Endodermal cell (in vitro differentiated cells): ENCODE measurements around the gene RNASE9. TPM values are rescaled to one million over a fixed set of nuclear protein-coding genes. Genes with fewer than 3 reads are reported as not detected.

Experiments used
- DNase-seq: peaks from one replicate; pipeline ENCODE4 v3.0.0-alpha.2; 2017
- H3K27ac ChIP-seq: 2 replicates; pipeline ENCODE4 v1.5.1; 2013; ENCODE audit warnings: mild to moderate bottlenecking, low read depth, low read length, moderate library complexity
- H3K27me3 ChIP-seq: 2 replicates; pipeline ENCODE4 v1.6.1; 2013; ENCODE audit warnings: mild to moderate bottlenecking, low read length, moderate library complexity; ENCODE audit not compliant: insufficient read depth, control insufficient read depth, poor library complexity, severe bottlenecking
- H3K36me3 ChIP-seq: 2 replicates; pipeline ENCODE4 v1.7.0; 2013; ENCODE audit warnings: mild to moderate bottlenecking, low read length, moderate library complexity; ENCODE audit not compliant: control insufficient read depth, insufficient read depth
- H3K4me1 ChIP-seq: one replicate; pipeline ENCODE4 v1.7.0; 2013; ENCODE audit warnings: low read length; ENCODE audit not compliant: control insufficient read depth, insufficient read depth
- H3K4me3 ChIP-seq: 2 replicates; pipeline ENCODE4 v1.5.1; 2013; ENCODE audit warnings: mild to moderate bottlenecking, low read length, moderate library complexity
- H3K9ac ChIP-seq: 2 replicates; pipeline ENCODE4 v1.6.1; 2013; ENCODE audit warnings: mild to moderate bottlenecking, low read length, moderate library complexity; ENCODE audit not compliant: poor library complexity, severe bottlenecking; ENCODE audit errors: extremely low read depth
- H3K9me3 ChIP-seq: 2 replicates; pipeline ENCODE4 v1.6.1; 2013; ENCODE audit warnings: mild to moderate bottlenecking, low read length, moderate library complexity; ENCODE audit not compliant: control insufficient read depth
- H3K27ac Mint-ChIP-seq: 2 replicates; pipeline ENCODE4 v1.8.0; 2020; ENCODE audit warnings: mixed read lengths
- H3K27me3 Mint-ChIP-seq: 2 replicates; pipeline ENCODE4 v1.8.0; 2021; ENCODE audit warnings: mild to moderate bottlenecking, mixed read lengths; ENCODE audit not compliant: insufficient read depth
- H3K36me3 Mint-ChIP-seq: 2 replicates; pipeline ENCODE4 v1.8.0; 2020; ENCODE audit warnings: low read depth, mixed read lengths
- H3K4me1 Mint-ChIP-seq: 2 replicates; pipeline ENCODE4 v1.8.0; 2020; ENCODE audit warnings: mixed read lengths
- H3K4me3 Mint-ChIP-seq: 2 replicates; pipeline ENCODE4 v1.8.0; 2020; ENCODE audit warnings: mild to moderate bottlenecking, moderate library complexity, mixed read lengths
- H3K9me3 Mint-ChIP-seq: 2 replicates; pipeline ENCODE4 v1.8.0; 2020; ENCODE audit warnings: mild to moderate bottlenecking, mixed read lengths
- CTCF ChIP-seq: fragments of 200-600 bp; sonication (generic); conservative IDR thresholded peaks from 2 replicates; pipeline ENCODE4 v1.5.0; 2021; ENCODE audit warnings: antibody characterized with exemption, mild to moderate bottlenecking
- WGBS, 2 experiments: methylation state at CpG; one replicate each; pipeline versions ENCODE4 v1.1.5 to v1.1.7; 2013; ENCODE audit warnings: missing lambda C conversion rate in 2 of 2, mixed read lengths in 1 of 2; ENCODE audit not compliant: insufficient coverage in 1 of 2, insufficient read length in 1 of 2; 5-methylcytosine and 5-hydroxymethylcytosine counted together
- total RNA-seq, 2 donors: library from RNA; stranded (reverse); fragmentation: NEBNext Ultra II Directional in 1 of 2; extraction: Animal tissue kit (Norgen Biotek cat#: 25700) in 1 of 2; gene quantifications; 2 replicates in 1 of 2; 3 replicates in 1 of 2; pipeline ENCODE4 v1.2.1, GENCODE V29; 2021

The RNASE9 gene
- total RNA-seq, 2 donors from 2014 or later = not detected

GRCh38 chr14:20529806-20530205, 31.0 kb downstream of the RNASE9 start:
- H3K36me3 ChIP-seq = no peaks in the 10 kb centered on the region
- Mint-ChIP-seq H3K27ac (no peak overlapping the region), H3K4me1 (no peaks in the 10 kb centered on the region), H3K36me3 (no peaks in the 10 kb centered on the region), H3K4me3 (no peak overlapping the region), H3K9me3 (no peaks in the 10 kb centered on the region), H3K27me3 (peaks cover 2% of the 10 kb centered on the region)
- WGBS, 2 experiments = 83 to 88% methylated on average over 1 to 3 of the region's 3 CpGs
- H3K9me3 ChIP-seq = no peaks in the 10 kb centered on the region
- no peak for DNase-seq
- H3K27me3 ChIP-seq = no peaks in the 10 kb centered on the region
- H3K4me1 ChIP-seq = no peaks in the 10 kb centered on the region
- no peak overlapping the region for H3K4me3 ChIP-seq
- TF ChIP-seq CTCF = no peak
- no peak overlapping the region for H3K27ac ChIP-seq
- no peak overlapping the region for H3K9ac ChIP-seq

- Histone ChIP-seq H3K4me1 (no peaks in the 10 kb centered on the region), H3K27ac (no peak overlapping the region), H3K9ac (no peak overlapping the region), H3K4me3 (no peak overlapping the region), H3K36me3 (no peaks in the 10 kb centered on the region), H3K27me3 (no peaks in the 10 kb centered on the region), H3K9me3 (no peaks in the 10 kb centered on the region)
- TF ChIP-seq CTCF = no peak
- Mint-ChIP-seq H3K27me3 (no peaks in the 10 kb centered on the region), H3K9me3 (peaks cover 8% of the 10 kb centered on the region), H3K36me3 (no peaks in the 10 kb centered on the region), H3K4me3 (no peak overlapping the region), H3K4me1 (no peaks in the 10 kb centered on the region), H3K27ac (no peak overlapping the region)
- no peak for DNase-seq
- 89 to 100% methylated on average over 2 of the region's 2 CpGs for WGBS, 2 experiments
These were observed 36.8 kb downstream of the RNASE9 start for GRCh38 chr14:20524027-20524426.

- Mint-ChIP-seq H3K36me3 (no peaks in the 10 kb centered on the region), H3K9me3 (peaks cover 8% of the 10 kb centered on the region), H3K4me3 (no peak overlapping the region), H3K27me3 (no peaks in the 10 kb centered on the region), H3K27ac (no peak overlapping the region), H3K4me1 (no peaks in the 10 kb centered on the region)
- no peaks in the 10 kb centered on the region for H3K9me3 ChIP-seq
- DNase-seq = no peak
- no peak overlapping the region for H3K9ac ChIP-seq
- H3K36me3 ChIP-seq = no peaks in the 10 kb centered on the region
- no peak for TF ChIP-seq CTCF
- H3K27ac ChIP-seq = no peak overlapping the region
- H3K27me3 ChIP-seq = no peaks in the 10 kb centered on the region
- H3K4me3 ChIP-seq = no peak overlapping the region
- WGBS, 2 experiments = no CpG with 5 or more reads among the region's 1 CpG
- no peaks in the 10 kb centered on the region for H3K4me1 ChIP-seq
These were observed 38.5 kb downstream of the RNASE9 start for GRCh38 chr14:20522332-20522731.
